CD14-positive monocyte (primary cell): ENCODE results near the gene CACHD1. TPM values are rescaled to one million over a fixed set of nuclear protein-coding genes. Genes with fewer than 3 reads are reported as not detected.
"Not testable (repeated sequence)": the region's sequence is repeated elsewhere in the genome, so short reads cannot be mapped to it uniquely, and the experiment has no call there.

Experiments
- DNase-seq, 3 donors: peaks; one replicate each; pipeline ENCODE4 v3.0.0-alpha.2; 2011 to 2022
- H2AFZ ChIP-seq: 2 replicates; pipeline ENCODE4 v1.6.0; 2012; ENCODE audit warnings: mild to moderate bottlenecking, low read depth, low read length, inconsistent platforms; ENCODE audit not compliant: insufficient read depth, poor library complexity, severe bottlenecking
- H3K27ac ChIP-seq, 2 donors: 1 replicate in 1 of 2; 2 replicates in 1 of 2; pipeline ENCODE4 v1.5.1; 2012 to 2013; ENCODE audit warnings: low read length in 2 of 2, control low read depth in 1 of 2, inconsistent platforms in 1 of 2, low read depth in 1 of 2, mild to moderate bottlenecking in 1 of 2
- H3K27me3 ChIP-seq, 2 donors: one replicate each; pipeline versions ENCODE4 v1.6.0 to v1.6.1; 2011 to 2013; ENCODE audit warnings: low read length in 2 of 2; ENCODE audit not compliant: control insufficient read depth in 2 of 2, insufficient read depth in 2 of 2
- H3K36me3 ChIP-seq, 2 donors: replicated peaks in 1 of 2; 1 replicate in 1 of 2; 2 replicates in 1 of 2; pipeline versions ENCODE4 v1.5.1 to v1.6.1; 2012 to 2013; ENCODE audit warnings: low read length in 2 of 2, control low read depth in 1 of 2, inconsistent platforms in 1 of 2, mild to moderate bottlenecking in 1 of 2; ENCODE audit not compliant: insufficient read depth in 2 of 2, control insufficient read depth in 1 of 2
- H3K4me1 ChIP-seq, 2 donors: 1 replicate in 1 of 2; 2 replicates in 1 of 2; pipeline versions ENCODE4 v1.5.1 to v1.6.1; 2012 to 2013; ENCODE audit warnings: low read length in 2 of 2, control low read depth in 1 of 2, inconsistent platforms in 1 of 2, mild to moderate bottlenecking in 1 of 2, moderate library complexity in 1 of 2; ENCODE audit not compliant: insufficient read depth in 2 of 2, control insufficient read depth in 1 of 2
- H3K4me2 ChIP-seq: replicated peaks from 2 replicates; pipeline ENCODE3; 2012; ENCODE audit warnings: low read length, moderate library complexity, mild to moderate bottlenecking; ENCODE audit not compliant: poor library complexity, severe bottlenecking; ENCODE audit errors: extremely low read depth
- H3K4me3 ChIP-seq, 3 experiments: fragments of 200-600 bp in 1 of 3; sonication (generic) in 1 of 3; replicated peaks in 1 of 3; 1 replicate in 2 of 3; 2 replicates in 1 of 3; pipeline ENCODE4 v1.5.1; 2011 to 2013; ENCODE audit warnings: low read length in 3 of 3, mild to moderate bottlenecking in 3 of 3, control low read depth in 2 of 3, low read depth in 2 of 3, inconsistent platforms in 1 of 3, moderate library complexity in 1 of 3
- H3K79me2 ChIP-seq: 2 replicates; pipeline ENCODE4 v1.6.0; 2012; ENCODE audit warnings: mild to moderate bottlenecking, control low read depth, inconsistent platforms, low read length, moderate library complexity; ENCODE audit not compliant: insufficient read depth
- H3K9ac ChIP-seq: 2 replicates; pipeline ENCODE4 v1.6.0; 2017; ENCODE audit warnings: low read length, mild to moderate bottlenecking; ENCODE audit not compliant: insufficient read depth, poor library complexity, severe bottlenecking
- H3K9me3 ChIP-seq, 2 donors: replicated peaks in 1 of 2; 1 replicate in 1 of 2; 2 replicates in 1 of 2; pipeline versions ENCODE4 v1.5.1 to v1.6.1; 2012 to 2013; ENCODE audit warnings: low read length in 2 of 2, control low read depth in 1 of 2; ENCODE audit not compliant: control insufficient read depth in 1 of 2, insufficient read depth in 1 of 2
- H4K20me1 ChIP-seq: 2 replicates; pipeline ENCODE4 v1.6.0; 2012; ENCODE audit warnings: mild to moderate bottlenecking, low read length, control low read depth, moderate library complexity; ENCODE audit not compliant: insufficient read depth
- H3K27ac Mint-ChIP-seq, 7 donors: one replicate each; pipeline ENCODE4 v1.8.0; 2020; ENCODE audit warnings: mild to moderate bottlenecking in 7 of 7, mixed read lengths in 7 of 7, moderate library complexity in 6 of 7, inconsistent platforms in 2 of 7
- H3K27me3 Mint-ChIP-seq, 3 donors: one replicate each; pipeline ENCODE4 v1.8.0; 2021 to 2022; ENCODE audit warnings: low read depth in 3 of 3, mild to moderate bottlenecking in 3 of 3, mixed read lengths in 3 of 3, moderate library complexity in 3 of 3, inconsistent platforms in 1 of 3
- H3K36me3 Mint-ChIP-seq, 2 donors: one replicate each; pipeline ENCODE4 v1.8.0; 2020; ENCODE audit warnings: mixed read lengths in 2 of 2, inconsistent platforms in 1 of 2, mild to moderate bottlenecking in 1 of 2
- H3K4me1 Mint-ChIP-seq: one replicate; pipeline ENCODE4 v1.8.0; 2020; ENCODE audit warnings: mild to moderate bottlenecking, mixed read lengths
- H3K4me3 Mint-ChIP-seq, 2 donors: one replicate each; pipeline ENCODE4 v1.8.0; 2020; ENCODE audit warnings: mild to moderate bottlenecking in 2 of 2, mixed read lengths in 2 of 2, moderate library complexity in 1 of 2
- H3K9me3 Mint-ChIP-seq, 7 donors: one replicate each; pipeline ENCODE4 v1.8.0; 2020 to 2022; ENCODE audit warnings: mixed read lengths in 7 of 7, mild to moderate bottlenecking in 6 of 7, moderate library complexity in 6 of 7, inconsistent platforms in 2 of 7
- CTCF ChIP-seq: fragments of 200-600 bp; IDR thresholded peaks from one replicate; pipeline ENCODE4 v1.8.0; 2022; ENCODE audit warnings: antibody characterized with exemption, mild to moderate bottlenecking
- WGBS: methylation state at CpG from one replicate; pipeline ENCODE4 v1.1.5; 2013; ENCODE audit warnings: missing lambda C conversion rate; ENCODE audit not compliant: insufficient coverage; 5-methylcytosine and 5-hydroxymethylcytosine counted together
- intact Hi-C, 2 donors: fragments of 100-400 bp; cut with micrococcal nuclease; formaldehyde crosslinking; loops; one replicate each; pipeline versions ENCODE4 v1.15.0 to v1.15.1; 2023
- polyA plus RNA-seq, 3 donors: library from polyadenylated mRNA; depleted of rRNA in 1 of 3; unstranded in 2 of 3; stranded (reverse) in 1 of 3; fragments of 300-500 nt in 2 of 3; fragments of >200 nt in 1 of 3; fragmentation: Illumina TruSeq in 2 of 3; gene quantifications; 1 replicate in 2 of 3; 2 replicates in 1 of 3; pipeline ENCODE4 v1.2.3, GENCODE V29; 2012 to 2021

CACHD1 gene
- polyA plus RNA-seq, 3 donors, result 0.12 TPM; not detected in 2

GRCh38 chr1:64701071-64701470 lies 231.1 kb downstream of the CACHD1 start:
- intact Hi-C loops, result no loop called here
- H3K27ac Mint-ChIP-seq, result no peak overlapping the region

GRCh38 chr1:64701886-64702285 lies 232.0 kb downstream of the CACHD1 start:
- no peak overlapping the region for H3K4me3 ChIP-seq
- WGBS, result 85% methylated on average over 2 of the region's 2 CpGs
- H2AFZ ChIP-seq, result no peak overlapping the region
- intact Hi-C loops, result no loop called here
- Mint-ChIP-seq H3K9me3 (peaks cover 0 to 1% (median 0%) of the 10 kb centered on the region in 7 donors), H3K27ac (no peak overlapping the region), H3K27me3 (peaks cover 0 to 1% (median 0%) of the 10 kb centered on the region in 3 donors), H3K4me1 (no peaks in the 10 kb centered on the region), H3K36me3 (no peaks in the 10 kb centered on the region), H3K4me3 (no peak overlapping the region)
- no peak overlapping the region for H3K27ac ChIP-seq
- H3K27me3 ChIP-seq, result no peaks in the 10 kb centered on the region
- no peaks in the 10 kb centered on the region for H3K9me3 ChIP-seq
- no peak overlapping the region for H3K4me2 ChIP-seq
- no peak overlapping the region for H3K9ac ChIP-seq
- H3K79me2 ChIP-seq, result no peaks in the 10 kb centered on the region
- no peaks in the 10 kb centered on the region for H3K4me1 ChIP-seq
- no peak for DNase-seq
- H3K36me3 ChIP-seq, result no peaks in the 10 kb centered on the region
- no peaks in the 10 kb centered on the region for H4K20me1 ChIP-seq
- no peak for TF ChIP-seq CTCF

More at GRCh38 chr1:64701071-64701470, 231.1 kb downstream of the CACHD1 start:
- peaks cover 0 to 1% (median 0%) of the 10 kb centered on the region in 3 donors for H3K27me3 Mint-ChIP-seq
- Histone ChIP-seq H3K27ac (no peak overlapping the region), H3K9me3 (no peaks in the 10 kb centered on the region), H3K4me3 (no peak overlapping the region), H4K20me1 (no peaks in the 10 kb centered on the region), H3K9ac (no peak overlapping the region), H3K4me2 (no peak overlapping the region), H3K36me3 (no peaks in the 10 kb centered on the region), H3K27me3 (no peaks in the 10 kb centered on the region), H3K79me2 (no peaks in the 10 kb centered on the region), H2AFZ (no peak overlapping the region), H3K4me1 (no peaks in the 10 kb centered on the region)
- 80% methylated on average over 1 of the region's 5 CpGs for WGBS
- peaks cover 0 to 1% (median 0%) of the 10 kb centered on the region in 7 donors for H3K9me3 Mint-ChIP-seq
- DNase-seq, result no peak
- H3K36me3 Mint-ChIP-seq, result no peaks in the 10 kb centered on the region
- peaks cover 3% of the 10 kb centered on the region for H3K4me1 Mint-ChIP-seq
- TF ChIP-seq CTCF, result no peak
- no peak overlapping the region for H3K4me3 Mint-ChIP-seq

GRCh38 chr1:64702670-64703069 lies 232.7 kb downstream of the CACHD1 start:
- H3K79me2 ChIP-seq, H3K27ac ChIP-seq, H3K4me1 ChIP-seq, intact Hi-C loops, H3K27ac Mint-ChIP-seq, H3K4me2 ChIP-seq, H3K36me3 Mint-ChIP-seq, H3K4me3 Mint-ChIP-seq, H3K27me3 ChIP-seq, H4K20me1 ChIP-seq, H3K9me3 ChIP-seq, H3K36me3 ChIP-seq, H3K9ac ChIP-seq, DNase-seq, H3K4me1 Mint-ChIP-seq, H3K4me3 ChIP-seq, H3K27me3 Mint-ChIP-seq, H3K9me3 Mint-ChIP-seq, H2AFZ ChIP-seq: not testable (repeated sequence)
- WGBS, result no CpG with 5 or more reads among the region's 3 CpGs
